Posterior cingulate gyrus (tissue), 11 donors: ENCODE results near the gene ONECUT3.
"Not testable (repeated sequence)": the region's sequence is repeated elsewhere in the genome, so short reads cannot be mapped to it uniquely, and the experiment has no call there.

Source experiments
- DNase-seq, 10 donors: peaks; one replicate each; pipeline versions ENCODE4 v3.0.0 to v3.0.0-alpha.2; 2020 to 2021; ENCODE audit warnings: mixed read lengths in 3 of 10
- intact Hi-C: fragments of 100-400 bp; cut with DNase I; formaldehyde crosslinking; loops from one replicate; pipeline ENCODE4 v1.15.1; 2023

ONECUT3 gene

DNA sequence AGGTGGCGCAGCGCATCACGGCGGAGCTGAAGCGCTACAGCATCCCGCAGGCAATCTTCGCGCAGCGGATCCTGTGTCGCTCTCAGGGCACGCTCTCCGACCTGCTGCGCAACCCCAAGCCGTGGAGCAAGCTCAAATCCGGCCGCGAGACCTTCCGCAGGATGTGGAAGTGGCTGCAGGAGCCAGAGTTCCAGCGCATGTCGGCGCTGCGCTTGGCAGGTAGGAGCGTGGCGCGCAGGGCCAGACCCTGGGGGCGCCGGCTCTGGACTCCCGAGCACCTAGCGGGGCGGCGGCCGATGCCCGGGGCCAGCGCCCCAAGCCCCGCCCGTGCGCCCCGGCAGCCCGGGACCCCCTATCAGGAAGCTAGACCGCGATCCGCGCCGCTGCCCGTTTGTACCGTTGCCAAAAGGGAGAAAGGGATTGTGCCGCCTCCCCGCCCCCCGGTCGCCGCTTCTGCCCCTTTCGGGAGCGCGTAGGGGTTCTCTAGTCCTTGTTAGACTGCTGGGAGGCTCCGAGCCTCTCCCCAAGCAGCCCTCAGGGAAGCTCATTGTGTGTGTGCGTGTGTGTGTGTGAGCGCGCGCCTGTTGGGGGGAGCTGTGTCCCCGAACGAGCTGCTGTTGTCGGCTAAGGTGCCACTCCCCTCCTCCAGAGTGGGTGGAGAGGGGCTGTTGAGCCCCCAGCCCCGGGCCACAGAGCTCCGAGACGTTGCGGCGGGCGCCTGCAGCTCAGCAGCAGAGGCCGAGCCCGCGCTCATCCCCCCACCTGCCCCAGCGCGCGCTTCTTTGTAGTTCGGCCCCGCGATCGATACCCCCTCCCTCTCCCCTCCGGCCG lies 1.5 kb downstream of the ONECUT3 start:
- intact Hi-C loops, result no loop called here
- DNase-seq, result no peak

DNA sequence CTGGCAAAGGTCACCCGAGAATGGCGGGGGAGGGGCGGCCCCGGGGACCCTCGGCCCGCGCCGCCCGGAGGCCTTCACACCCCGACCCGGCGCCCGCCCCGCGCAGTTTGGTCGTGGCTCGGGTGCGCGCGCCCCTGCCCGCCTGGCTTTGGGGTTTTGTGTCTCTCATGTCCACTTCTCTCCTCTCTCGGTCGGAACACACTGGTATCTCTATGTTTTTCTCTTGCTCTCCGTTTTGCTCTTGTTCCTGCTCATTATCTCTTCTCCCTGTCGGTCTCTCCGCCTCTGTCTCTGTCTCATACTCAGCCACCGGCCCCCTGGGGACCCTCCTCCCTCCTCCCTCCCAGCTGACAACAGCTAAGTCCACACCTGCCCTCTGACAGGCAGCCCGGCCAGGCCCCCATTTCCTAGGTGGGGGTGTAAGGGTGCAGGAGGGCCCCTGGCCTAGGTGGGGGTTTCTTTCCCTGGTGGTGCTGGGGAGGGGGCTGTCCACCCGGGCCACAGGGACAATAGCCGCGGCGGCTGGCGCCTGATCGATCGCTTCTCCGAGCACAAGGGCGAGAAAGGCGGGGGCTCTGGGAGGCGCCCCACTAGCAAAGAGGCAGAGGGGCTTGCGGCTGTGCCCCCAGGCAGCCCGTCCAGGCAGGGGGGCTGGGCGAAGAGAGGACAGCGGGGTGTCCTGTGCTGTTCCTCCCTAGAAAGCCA lies 2.3 kb downstream of the ONECUT3 start:
- DNase-seq, result no peak
- intact Hi-C loops, result no loop called here

GRCh38 chr19:1756264-1756663 lies 3.0 kb downstream of the ONECUT3 start:
- intact Hi-C loops, result no loop called here
- DNase-seq, result no peak

- intact Hi-C loops, result no loop called here
- DNase-seq, result no peak
Measured at GRCh38 chr19:1756705-1757465, 3.6 kb downstream of the ONECUT3 start.

GRCh38 chr19:1757468-1758230 lies 4.3 kb downstream of the ONECUT3 start:
- intact Hi-C loops, result no loop called here
- DNase-seq, result no peak

DNA sequence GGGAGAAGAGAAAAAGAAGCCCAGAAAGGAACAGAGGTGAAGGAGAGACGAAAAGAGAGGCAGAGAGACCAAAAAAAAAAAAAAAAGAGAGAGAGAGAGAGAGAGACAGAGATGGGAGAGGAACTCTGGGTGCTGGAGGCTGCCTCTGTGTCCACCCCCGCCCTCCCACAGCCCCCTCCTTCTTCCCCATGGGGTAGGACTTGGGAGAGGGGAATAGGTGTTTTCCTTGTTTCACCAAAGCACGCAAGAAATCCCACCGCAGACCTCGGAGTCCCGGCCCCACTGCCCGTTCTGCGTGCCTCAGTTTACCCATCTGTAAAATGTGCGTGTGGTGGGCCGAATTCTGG lies 4.9 kb downstream of the ONECUT3 start:
- intact Hi-C loops, result no loop called here
- DNase-seq, result no peak

DNA sequence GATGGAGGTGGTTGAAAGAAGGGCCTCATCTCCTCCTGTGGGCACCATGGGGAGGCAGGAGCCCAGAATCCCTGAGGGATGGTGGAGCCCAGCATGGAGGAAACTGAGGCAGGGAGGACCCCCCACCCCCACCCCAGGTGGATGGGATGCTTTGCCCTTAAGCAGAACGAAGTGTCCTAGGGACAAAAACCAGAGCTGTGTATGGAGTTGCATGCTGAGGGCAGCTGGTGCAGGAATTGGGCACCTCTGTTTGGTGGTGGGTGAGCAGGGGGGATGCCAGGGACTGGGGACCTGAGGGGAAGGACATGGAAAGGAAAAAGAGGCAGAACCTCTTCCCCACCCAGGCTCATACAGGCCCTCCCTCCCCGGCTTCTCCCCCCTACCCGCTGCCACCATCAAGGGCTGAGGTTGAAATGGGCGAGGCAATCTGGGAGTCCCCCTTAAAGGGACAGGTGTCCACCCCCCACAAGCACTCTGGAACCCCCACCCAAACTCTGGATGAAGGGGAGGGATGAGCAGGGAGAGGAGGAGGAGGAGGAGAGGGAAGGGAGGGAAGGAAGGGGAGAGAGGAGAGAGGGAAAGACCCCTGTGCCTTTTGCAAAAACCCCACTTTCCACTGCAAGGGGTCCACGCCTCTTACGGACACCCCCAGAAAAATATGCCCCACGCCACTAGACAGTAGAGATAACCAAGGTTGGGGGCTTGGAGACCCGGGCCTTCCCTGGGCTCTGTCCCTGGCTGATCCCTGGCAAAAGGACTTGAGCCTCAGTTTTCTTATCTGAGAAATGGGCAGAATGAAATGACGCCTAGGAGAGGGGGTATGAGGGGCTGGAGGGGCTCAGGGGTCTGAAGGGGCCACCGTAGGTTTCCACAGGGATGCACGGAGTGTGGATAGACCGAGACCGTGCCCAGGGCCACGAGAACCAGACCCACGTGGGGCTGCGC lies 5.9 kb downstream of the ONECUT3 start:
- no peak for DNase-seq
- intact Hi-C loops, result no loop called here

- no peak for DNase-seq
- intact Hi-C loops, result loop anchor here (10.0 kb wide), 1 partner anchor 135 kb away; no protein-coding TSS in a partner anchor
Measured at GRCh38 chr19:1760020-1760419, 6.7 kb downstream of the ONECUT3 start.

DNA sequence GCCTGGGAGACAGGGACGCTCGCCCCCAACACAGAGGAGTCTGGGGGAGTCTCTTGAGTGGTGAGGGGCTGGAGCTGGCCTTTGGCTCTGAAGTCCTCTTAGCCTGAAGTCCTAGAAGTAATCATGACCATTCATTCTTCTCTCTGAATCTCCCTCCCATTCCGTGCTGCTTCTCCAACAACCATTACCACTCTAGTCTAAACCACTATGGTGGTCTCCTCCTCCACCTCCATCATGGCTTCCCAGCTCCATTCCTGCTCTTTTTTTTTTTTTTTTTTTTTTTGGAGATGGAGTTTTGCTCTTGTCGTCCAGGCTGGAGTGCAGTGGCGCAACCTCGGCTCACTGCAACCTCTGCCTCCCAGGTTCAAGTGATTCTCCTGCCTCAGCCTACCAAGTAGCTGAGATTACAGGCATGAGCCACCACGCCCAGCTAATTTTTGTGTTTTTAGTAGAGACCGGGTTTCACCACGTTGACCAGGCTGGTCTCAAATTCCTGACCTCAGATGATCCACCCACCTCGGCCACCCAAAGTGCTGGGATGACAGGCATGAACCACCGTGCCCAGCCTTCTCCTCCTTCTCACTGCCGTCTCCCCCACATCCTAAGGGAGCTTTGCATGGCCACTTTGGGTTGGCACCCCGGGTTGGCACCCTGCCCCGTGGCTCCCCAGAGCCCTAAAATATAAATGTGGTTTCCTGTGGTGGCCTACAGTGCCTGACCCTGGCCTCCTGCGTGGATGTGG lies 7.7 kb downstream of the ONECUT3 start:
- intact Hi-C loops, result loop anchor here (10.0 kb wide), 1 partner anchor 136 kb away; no protein-coding TSS in a partner anchor
- not testable (repeated sequence) for DNase-seq

DNA sequence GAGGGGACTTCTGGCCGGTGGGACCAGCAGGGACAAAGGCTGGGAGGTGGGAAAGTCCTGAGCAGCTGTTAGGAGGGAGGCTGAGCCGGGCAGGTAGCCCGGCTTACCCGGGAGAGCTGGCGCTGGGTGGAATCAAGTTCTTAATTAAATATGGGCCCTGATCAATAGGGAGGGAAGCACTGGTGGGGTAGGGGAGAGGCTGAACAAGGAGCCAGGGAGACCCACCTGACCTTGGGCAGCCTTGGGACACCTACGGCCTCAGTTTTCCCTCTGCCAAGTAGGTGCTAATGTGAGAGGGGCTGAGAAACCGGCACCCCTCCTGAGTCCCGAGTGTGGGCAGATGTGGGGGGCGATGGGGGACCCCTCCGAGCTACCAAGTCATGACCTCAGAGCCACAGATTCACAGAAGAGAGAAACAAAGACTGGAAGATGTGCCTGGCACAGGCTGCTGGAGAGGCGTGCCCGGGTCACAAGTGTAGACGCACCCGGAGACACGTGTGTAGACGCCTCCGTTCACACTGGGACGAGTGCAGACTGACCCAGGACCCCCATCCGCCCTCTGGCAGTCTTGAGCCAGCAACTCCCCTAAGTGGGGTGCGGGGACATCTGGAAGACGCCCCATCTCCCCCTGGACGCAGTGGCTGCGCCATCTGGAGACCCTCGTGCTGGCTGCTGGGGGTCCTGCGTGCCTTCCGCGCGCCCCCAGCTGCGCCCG lies 8.4 kb downstream of the ONECUT3 start:
- DNase-seq, result no peak
- intact Hi-C loops, result loop anchor here (10.0 kb wide), 1 partner anchor 137 kb away; no protein-coding TSS in a partner anchor

DNA sequence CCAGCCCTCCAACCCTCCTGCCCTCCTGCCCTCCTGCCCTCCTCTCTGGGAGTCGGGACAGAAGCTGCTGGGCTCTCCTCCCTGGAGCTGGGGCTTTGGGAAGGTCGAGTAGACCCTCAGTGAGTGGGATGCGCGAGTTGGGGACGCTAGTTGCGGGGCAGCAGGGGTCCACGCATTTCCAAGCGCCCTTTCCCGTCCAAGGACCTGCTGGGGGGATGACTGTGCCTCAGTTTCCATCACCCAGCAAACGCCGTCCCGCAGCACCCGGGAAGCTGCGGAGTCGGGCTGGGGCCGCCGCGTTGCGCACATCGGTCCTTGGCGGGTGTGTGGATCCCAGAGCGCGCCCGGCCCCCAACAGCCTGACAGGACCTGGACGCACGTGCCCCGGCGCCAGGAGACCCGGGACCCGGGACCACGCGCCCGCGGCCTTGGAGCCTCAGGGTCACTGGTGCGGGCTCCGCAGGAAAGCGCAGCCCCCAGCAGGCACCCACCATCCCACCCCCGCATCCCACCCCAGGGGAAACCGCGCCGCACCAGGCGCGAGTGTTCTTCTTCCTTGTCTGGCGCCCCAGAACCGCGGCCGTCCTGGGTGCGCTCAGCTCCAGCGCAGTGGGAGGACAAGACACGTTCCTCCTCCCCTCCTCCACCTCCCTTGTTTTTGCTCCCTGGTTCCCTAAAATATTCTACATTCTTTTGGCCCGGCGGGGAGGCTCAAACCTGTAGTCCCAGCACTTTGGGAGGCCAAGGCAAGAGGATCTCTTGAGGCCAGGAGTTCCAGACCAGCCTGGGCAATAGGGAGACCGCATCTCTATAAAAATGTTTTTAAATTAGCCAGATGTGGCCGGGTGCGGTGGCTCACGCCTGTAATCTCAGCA lies 9.2 kb downstream of the ONECUT3 start:
- intact Hi-C loops, result loop anchor here (10.0 kb wide), 1 partner anchor 138 kb away; no protein-coding TSS in a partner anchor
- no peak for DNase-seq

DNA sequence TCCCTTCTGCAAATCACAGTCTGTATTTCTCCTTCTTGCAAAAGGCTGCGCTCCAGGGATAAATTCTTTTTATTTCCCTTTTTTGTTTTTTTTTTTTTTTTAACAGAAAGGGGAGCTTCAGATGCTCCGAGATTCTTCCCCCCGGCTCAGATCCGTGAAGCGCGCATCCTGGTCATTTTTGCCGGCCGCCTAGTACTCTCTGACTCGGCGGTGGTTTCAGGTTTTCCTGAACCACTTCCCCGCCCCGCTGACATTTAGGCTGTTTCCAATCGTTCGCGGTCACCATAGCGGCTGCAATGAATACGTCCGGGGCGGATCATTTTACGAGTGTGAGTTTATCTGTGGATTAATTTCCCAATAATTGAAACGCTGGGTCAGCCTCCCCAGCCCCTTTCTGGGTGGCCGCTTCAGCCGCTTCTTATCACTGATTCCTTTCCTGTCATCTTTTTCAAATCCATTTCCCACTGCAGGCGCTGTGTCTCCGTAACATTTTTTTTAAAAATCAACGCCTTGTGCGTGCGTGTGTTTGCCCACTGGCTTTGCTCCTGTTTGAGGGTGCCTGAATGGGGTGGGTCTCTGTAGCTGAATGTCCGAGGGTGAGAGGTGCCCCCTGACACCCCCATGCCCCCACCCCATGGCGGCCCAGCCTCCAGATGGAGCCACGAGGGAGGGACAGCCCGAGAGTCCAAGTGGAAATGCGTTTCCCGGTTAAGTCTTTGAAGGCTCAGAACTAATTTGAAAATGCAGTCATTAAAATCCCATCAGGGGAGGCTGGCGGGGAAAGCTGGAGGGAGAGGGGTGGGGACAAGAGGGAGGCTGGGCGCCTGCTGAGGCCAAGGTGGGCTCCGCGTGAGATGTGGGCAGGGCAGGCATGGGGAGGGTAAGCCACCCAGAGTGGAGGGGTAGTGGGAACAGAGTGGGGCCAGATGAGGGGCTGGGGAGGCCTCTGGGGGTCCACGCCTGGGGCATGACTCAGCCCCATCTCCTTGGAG lies 10.6 kb downstream of the ONECUT3 start:
- intact Hi-C loops, result loop anchor here (10.0 kb wide), 1 partner anchor 139 kb away; no protein-coding TSS in a partner anchor
- DNase-seq, result no peak

GRCh38 chr19:1764729-1765128 lies 11.4 kb downstream of the ONECUT3 start:
- intact Hi-C loops, result loop anchor here (10.0 kb wide), 1 partner anchor 140 kb away; no protein-coding TSS in a partner anchor

DNA sequence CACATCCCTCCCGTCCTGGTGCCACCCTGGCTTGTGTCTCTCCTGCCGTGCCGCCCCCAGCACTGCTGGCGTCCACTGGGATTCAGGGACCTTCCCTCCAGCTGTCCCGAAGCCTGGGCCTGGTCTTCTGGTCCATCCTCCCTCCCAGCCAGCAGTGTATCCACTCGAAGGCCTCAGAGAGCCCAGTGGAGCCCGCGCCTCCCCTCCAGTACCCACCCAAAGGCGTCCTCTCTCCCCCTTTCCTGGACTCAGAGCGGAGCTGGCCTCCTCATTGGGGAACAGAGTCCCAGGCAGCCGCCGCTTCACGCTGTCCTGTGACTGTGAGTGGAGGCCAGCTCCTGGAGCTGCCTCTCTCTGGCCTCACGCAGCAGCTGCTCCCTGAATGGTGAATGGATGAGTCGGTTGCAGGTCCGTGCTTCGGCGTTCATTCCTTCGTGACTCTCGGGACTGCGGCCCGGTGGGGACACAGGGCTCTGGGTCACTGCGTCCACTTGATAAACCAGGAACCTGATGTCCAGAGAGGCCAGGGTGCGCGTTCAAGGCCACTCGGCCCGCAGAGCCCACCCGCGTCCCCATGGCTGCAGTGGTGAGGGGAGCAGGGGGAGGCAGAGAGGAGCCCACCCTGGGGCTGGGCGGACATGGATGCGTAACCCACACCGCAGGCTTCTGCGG lies 12.1 kb downstream of the ONECUT3 start:
- intact Hi-C loops, result loop anchor here (10.0 kb wide), 1 partner anchor 141 kb away; no protein-coding TSS in a partner anchor
- DNase-seq, result no peak

More at GRCh38 chr19:1764729-1765128, 11.4 kb downstream of the ONECUT3 start:
- DNase-seq, result no peak
